Breast epithelium (tissue), 4 donors: Measurements from ENCODE around the gene SYT6. TPM values are rescaled to one million over a fixed set of nuclear protein-coding genes. Genes with fewer than 3 reads are reported as not detected.

Source experiments
- DNase-seq, 2 donors: peaks; one replicate each; pipeline ENCODE4 v3.0.0-alpha.2; 2019; ENCODE audit warnings: low spot score in 2 of 2
- H3K27ac ChIP-seq, 2 donors: fragments of 200-600 bp; sonication (generic) in 1 of 2; one replicate each; pipeline ENCODE4 v1.5.1; 2016 to 2019; ENCODE audit warnings: mild to moderate bottlenecking in 1 of 2
- H3K27me3 ChIP-seq, 2 donors: fragments of 200-600 bp; sonication (generic) in 1 of 2; one replicate each; pipeline versions ENCODE4 v1.5.1 to v1.6.0; 2017 to 2019; ENCODE audit warnings: control low read depth in 1 of 2, mild to moderate bottlenecking in 1 of 2
- H3K36me3 ChIP-seq: fragments of 200-600 bp; one replicate; pipeline ENCODE4 v1.5.1; 2019
- H3K4me1 ChIP-seq, 2 donors: fragments of 200-600 bp; sonication (generic); one replicate each; pipeline ENCODE4 v1.5.1; 2016 to 2019; ENCODE audit warnings: control low read depth in 1 of 2
- H3K4me3 ChIP-seq, 3 donors: fragments of 200-600 bp; sonication (generic); 1 replicate in 2 of 3; 2 replicates in 1 of 3; pipeline ENCODE4 v1.5.1; 2016 to 2019; ENCODE audit warnings: mild to moderate bottlenecking in 3 of 3, moderate library complexity in 2 of 3
- H3K9me3 ChIP-seq, 2 donors: fragments of 200-600 bp; sonication (generic) in 1 of 2; one replicate each; pipeline ENCODE4 v1.5.1; 2016 to 2019; ENCODE audit warnings: control low read depth in 1 of 2
- CTCF ChIP-seq, 3 donors: fragments of 450-650 bp; IDR thresholded peaks; one replicate each; pipeline ENCODE4 v1.5.1; 2016 to 2017; ENCODE audit warnings: antibody characterized with exemption in 3 of 3, mild to moderate bottlenecking in 3 of 3, moderate library complexity in 3 of 3
- POLR2A ChIP-seq: fragments of 450-650 bp; IDR thresholded peaks from one replicate; pipeline ENCODE4 v1.6.1; 2016; ENCODE audit warnings: antibody characterized with exemption, mild to moderate bottlenecking, moderate library complexity
- POLR2AphosphoS5 ChIP-seq, 3 donors: sonication (generic); formaldehyde crosslinking; IDR thresholded peaks; one replicate each; pipeline ENCODE4 v1.6.1; 2017; ENCODE audit warnings: antibody characterized with exemption in 3 of 3
- intact Hi-C: fragments of 100-400 bp; cut with DNase I; formaldehyde crosslinking; loops from one replicate; pipeline ENCODE4 v1.15.1; 2023; ENCODE audit warnings: low total_unique reads
- total RNA-seq, 3 donors: library from RNA; depleted of rRNA; stranded (reverse); fragments of >200 nt; gene quantifications; one replicate each; pipeline ENCODE4 v1.1.0, GENCODE V29; 2016

SYT6 gene
- total RNA-seq, 3 donors from 2014 or later = under 0.01 to 0.15 (median under 0.01) TPM

DNA sequence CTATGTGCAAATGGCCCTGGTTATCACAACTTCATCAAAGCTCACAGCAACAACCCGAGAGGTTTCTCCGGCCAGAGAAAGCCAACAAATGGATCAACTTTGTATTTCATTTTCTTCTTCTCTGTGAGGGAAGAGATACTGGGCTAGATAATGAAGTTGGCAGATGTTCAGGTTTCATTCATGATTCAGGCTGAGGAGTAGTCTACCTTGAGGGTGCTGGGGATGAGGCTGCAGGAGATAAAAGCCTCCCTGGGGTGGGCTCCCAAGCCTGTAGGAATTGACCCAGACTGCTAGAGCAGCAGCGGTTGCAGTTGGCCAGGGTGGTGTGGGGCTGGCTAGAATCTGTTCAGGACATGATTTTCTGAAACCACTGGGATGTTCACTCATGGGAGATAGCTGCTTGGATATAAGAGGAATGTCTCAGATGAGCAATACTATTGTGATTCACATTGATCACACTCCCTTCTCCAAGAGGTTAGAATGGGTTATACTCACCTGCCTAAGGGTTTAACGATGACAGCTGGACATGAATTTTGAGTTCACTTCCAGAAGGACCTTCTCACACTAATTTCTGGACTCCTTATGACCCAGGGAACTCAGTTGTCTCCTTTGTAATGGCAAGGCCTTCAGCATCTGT is 64.0 kb downstream of the SYT6 start:
- no peaks in the 10 kb centered on the region for H3K9me3 ChIP-seq
- no peak for DNase-seq
- no peaks in the 10 kb centered on the region for H3K4me1 ChIP-seq
- H3K27ac ChIP-seq = no peak overlapping the region
- no peaks in the 10 kb centered on the region for H3K36me3 ChIP-seq
- H3K27me3 ChIP-seq = no peaks in the 10 kb centered on the region
- no peak for TF ChIP-seq POLR2AphosphoS5 (IDR thresholded peaks at IDR 0.05)
- no peak overlapping the region for H3K4me3 ChIP-seq
- intact Hi-C loops = no loop called here

DNA sequence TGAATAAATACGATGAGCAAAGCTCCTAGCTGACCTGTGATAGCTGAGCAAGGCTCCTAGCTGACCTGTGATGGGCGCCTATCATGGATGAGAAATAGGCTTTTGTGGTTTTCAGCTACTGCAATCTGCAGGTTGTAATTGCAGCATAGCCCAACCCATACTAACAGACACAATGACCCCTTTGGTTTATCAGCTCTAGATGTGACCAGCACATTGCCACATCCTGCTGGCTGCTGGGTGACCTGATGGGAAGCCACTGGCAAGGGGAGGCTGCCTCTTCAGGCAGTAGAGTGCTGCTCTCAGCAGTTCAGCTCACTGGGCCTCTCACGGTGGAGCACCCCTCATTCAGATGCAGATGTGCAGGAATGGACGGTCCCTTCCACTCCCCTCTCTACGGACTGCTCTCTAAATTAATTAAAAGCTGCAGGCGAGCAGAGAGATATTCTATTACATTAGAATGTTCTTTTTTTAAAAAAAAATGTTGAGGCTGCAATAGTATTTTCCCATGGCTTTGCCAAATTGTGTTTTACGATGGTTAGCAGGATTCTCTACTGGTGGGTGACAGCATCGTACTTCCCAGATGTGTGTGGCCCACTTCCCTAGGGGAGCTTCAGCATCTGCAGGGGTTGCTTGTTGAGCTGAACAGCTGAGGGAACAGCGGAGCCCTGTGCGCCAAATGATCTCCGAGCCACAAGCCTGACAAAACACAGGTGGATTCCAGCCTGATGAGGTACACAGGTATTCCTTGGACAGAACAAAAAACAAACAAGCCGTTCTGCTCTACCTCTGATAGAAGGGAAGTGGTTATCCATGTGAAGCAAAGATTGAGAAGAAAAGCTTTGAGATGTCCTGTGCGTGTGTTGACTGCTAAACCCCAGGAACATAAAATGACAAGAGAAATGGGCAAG is 65.0 kb downstream of the SYT6 start:
- no peak for DNase-seq
- intact Hi-C loops = no loop called here
- Histone ChIP-seq H3K27ac (no peak overlapping the region), H3K4me3 (no peak overlapping the region), H3K36me3 (no peaks in the 10 kb centered on the region), H3K27me3 (no peaks in the 10 kb centered on the region), H3K9me3 (no peaks in the 10 kb centered on the region), H3K4me1 (no peaks in the 10 kb centered on the region)
- TF ChIP-seq POLR2AphosphoS5 (IDR thresholded peaks at IDR 0.05) (no peak), POLR2A (no peak)

DNA sequence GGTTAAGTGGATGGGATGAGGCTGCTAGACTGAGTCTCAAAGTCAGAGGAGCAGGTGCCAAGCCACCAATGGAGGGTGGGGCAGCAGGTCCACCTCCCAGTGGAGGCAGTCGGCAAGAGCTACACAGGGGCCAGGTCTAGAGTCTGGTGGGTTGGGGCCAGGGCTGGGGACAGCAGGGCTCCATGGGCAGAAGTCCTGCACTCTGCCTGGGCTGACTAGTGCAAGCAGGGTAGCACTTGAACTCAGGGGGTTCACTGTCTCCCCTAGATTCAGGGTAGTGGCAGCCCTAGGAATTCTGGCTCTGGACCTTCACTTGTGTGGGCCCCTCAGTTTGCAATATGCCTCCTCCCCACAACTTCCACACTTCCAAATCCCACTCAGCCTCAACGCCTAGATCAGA is 66.2 kb downstream of the SYT6 start:
- no peak for DNase-seq
- Histone ChIP-seq H3K4me3 (no peak overlapping the region), H3K36me3 (no peaks in the 10 kb centered on the region), H3K27ac (no peak overlapping the region), H3K27me3 (no peaks in the 10 kb centered on the region), H3K4me1 (no peaks in the 10 kb centered on the region), H3K9me3 (no peaks in the 10 kb centered on the region)
- TF ChIP-seq POLR2A (no peak), CTCF (IDR thresholded peaks at IDR 0.05) (no peak), POLR2AphosphoS5 (IDR thresholded peaks at IDR 0.05) (no peak)
- intact Hi-C loops = no loop called here

DNA sequence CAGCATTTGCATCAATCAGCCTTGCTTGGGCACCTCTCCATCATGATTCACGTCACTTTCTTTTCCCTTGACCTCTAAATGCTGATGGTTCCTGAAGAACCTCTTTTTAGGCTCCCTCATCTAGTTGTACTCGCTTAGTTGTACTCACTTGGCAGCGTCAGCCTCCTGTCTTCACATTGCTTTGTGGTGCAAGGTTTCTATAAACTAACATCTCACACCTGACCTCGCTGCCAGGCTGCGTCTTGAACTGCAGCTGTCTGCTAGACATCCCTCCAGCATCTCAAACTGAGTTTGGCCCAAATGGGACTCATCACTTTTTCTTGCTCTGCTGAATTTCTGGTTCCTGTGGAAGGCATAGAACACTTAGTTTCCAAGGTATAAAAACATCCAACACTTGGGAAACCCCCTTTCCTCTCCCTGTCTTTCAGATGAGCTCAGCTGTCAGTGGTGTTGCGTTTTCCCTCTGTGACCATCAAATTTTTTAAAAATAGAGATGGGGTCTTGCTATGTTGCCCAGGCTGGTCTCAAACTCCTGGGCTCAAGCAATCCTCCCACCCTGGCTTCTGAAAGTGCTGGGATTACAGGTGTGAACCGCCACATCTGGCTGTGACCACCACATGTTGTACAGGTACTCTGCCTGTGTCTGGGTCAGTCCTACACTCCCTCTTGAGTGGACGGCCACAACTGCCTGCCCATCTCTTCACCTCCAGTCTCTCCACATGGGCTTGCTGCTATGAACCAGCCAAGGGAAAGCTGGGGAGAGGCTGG is 66.9 kb downstream of the SYT6 start:
- no peaks in the 10 kb centered on the region for H3K9me3 ChIP-seq
- no peak overlapping the region for H3K27ac ChIP-seq
- no peak overlapping the region for H3K4me3 ChIP-seq
- no peaks in the 10 kb centered on the region for H3K36me3 ChIP-seq
- no peak for DNase-seq
- intact Hi-C loops = no loop called here
- no peaks in the 10 kb centered on the region for H3K27me3 ChIP-seq
- TF ChIP-seq POLR2AphosphoS5 (IDR thresholded peaks at IDR 0.05) (no peak), POLR2A (no peak), CTCF (IDR thresholded peaks at IDR 0.05) (no peak)
- no peaks in the 10 kb centered on the region for H3K4me1 ChIP-seq

DNA sequence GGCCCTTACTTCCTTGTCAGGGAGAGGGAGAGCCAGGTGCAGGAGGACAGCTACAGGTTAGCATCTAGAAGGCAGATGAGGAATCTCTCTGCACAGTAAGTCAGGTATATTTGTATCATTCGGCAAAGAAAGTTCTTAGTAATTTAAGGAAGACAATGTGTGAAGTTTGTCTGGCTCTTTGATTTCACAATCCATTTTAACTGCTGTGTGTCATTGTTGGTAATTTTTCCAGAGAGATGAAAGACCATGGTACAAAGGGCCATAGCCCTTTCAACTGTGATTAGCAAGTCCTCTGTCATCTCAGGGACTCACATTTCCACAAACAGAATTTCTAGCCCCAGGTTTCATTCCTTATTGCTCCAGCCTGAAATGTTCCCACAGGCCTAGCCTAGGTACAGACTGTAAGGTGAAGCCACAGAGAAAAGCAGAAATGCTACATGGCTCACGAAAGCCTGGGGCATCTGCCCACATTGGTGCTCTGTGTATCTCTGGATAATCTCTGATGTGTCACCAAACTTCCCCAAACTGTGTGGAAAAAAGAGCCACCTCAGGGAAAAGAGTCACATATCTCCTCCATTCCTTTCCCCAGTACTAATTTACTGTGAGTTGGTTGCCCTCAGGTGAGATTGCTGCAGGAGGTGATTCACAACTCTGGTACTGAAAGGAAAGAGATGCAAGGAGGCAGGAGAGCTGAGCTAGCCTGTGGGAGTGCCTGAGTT is 70.6 kb downstream of the SYT6 start:
- Histone ChIP-seq H3K27me3 (no peaks in the 10 kb centered on the region), H3K4me1 (no peaks in the 10 kb centered on the region), H3K36me3 (no peaks in the 10 kb centered on the region), H3K4me3 (no peak overlapping the region), H3K27ac (no peak overlapping the region), H3K9me3 (no peaks in the 10 kb centered on the region)
- no peak for DNase-seq
- intact Hi-C loops = no loop called here
- TF ChIP-seq CTCF (IDR thresholded peaks at IDR 0.05) (no peak), POLR2A (no peak), POLR2AphosphoS5 (IDR thresholded peaks at IDR 0.05) (no peak)
